Memory B cell (primary cell): ENCODE data around the gene TULP1.

Experiments used
- ATAC-seq: fragments of 150-1000 bp; cut with Tn5 transposase; 2 replicates; pipeline ENCODE4 v1.10.0; 2021; ENCODE audit warnings: low read depth, mild to moderate bottlenecking, moderate library complexity
- DNase-seq, 2 donors: peaks; one replicate each; pipeline ENCODE4 v3.0.0; 2022; ENCODE audit warnings: low spot score in 2 of 2
- H3K27ac Mint-ChIP-seq: one replicate; pipeline ENCODE4 v1.8.0; 2022; ENCODE audit warnings: mild to moderate bottlenecking, moderate library complexity, mixed read lengths
- H3K27me3 Mint-ChIP-seq: one replicate; pipeline ENCODE4 v1.8.0; 2022; ENCODE audit warnings: mixed read lengths
- H3K36me3 Mint-ChIP-seq: one replicate; pipeline ENCODE4 v1.8.0; 2022; ENCODE audit warnings: mild to moderate bottlenecking, mixed read lengths
- H3K4me1 Mint-ChIP-seq: one replicate; pipeline ENCODE4 v1.8.0; 2022; ENCODE audit warnings: mixed read lengths
- H3K4me3 Mint-ChIP-seq: one replicate; pipeline ENCODE4 v1.8.0; 2022; ENCODE audit warnings: mild to moderate bottlenecking, moderate library complexity, mixed read lengths
- H3K9me3 Mint-ChIP-seq: one replicate; pipeline ENCODE4 v1.8.0; 2022; ENCODE audit warnings: mixed read lengths

TULP1 gene

DNA sequence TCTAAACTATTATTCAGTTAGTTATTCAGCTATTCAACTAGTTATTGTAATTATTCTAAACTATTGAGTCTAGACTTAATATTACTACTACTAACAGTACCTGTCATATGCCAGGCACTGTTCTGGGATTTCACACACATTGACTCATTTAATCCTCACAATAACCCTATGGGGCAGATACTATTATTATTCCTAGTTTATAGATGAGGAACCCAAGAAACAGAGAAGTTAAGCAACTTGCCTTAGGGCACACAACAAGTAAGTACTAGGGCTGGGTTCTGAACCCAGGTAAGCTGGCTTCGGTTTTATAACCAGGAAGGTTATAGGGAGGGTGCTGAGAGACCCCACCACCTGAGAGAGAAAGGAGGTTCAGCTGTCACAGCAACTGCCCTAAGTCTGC lies 23.6 kb downstream of the TULP1 start:
- no peaks in the 10 kb centered on the region for H3K9me3 Mint-ChIP-seq
- H3K4me1 Mint-ChIP-seq: peaks cover 9% of the 10 kb centered on the region
- no peak overlapping the region for H3K4me3 Mint-ChIP-seq
- H3K27me3 Mint-ChIP-seq: peaks cover 17% of the 10 kb centered on the region
- no peaks in the 10 kb centered on the region for H3K36me3 Mint-ChIP-seq
- DNase-seq: no peak
- H3K27ac Mint-ChIP-seq: no peak overlapping the region
- no peak for ATAC-seq

DNA sequence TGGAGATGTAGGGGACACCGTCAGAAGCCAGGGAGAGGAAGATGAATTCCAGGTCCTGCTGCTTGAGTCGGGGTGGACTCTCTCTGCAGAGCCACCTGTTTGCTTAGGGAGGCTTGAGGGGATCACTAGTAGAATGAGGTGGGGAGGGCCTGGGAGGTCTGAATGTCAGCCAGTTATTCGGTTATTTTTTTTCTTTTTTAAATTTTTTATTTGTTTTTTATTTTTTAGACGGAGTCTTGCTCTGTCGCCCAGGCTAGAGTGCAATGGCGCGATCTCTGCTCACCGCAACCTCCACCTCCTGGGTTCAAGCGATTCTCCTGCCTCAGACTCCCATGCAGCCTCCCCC lies 24.2 kb downstream of the TULP1 start:
- no peak for ATAC-seq
- Mint-ChIP-seq H3K27ac (no peak overlapping the region), H3K4me3 (no peak overlapping the region)

DNA sequence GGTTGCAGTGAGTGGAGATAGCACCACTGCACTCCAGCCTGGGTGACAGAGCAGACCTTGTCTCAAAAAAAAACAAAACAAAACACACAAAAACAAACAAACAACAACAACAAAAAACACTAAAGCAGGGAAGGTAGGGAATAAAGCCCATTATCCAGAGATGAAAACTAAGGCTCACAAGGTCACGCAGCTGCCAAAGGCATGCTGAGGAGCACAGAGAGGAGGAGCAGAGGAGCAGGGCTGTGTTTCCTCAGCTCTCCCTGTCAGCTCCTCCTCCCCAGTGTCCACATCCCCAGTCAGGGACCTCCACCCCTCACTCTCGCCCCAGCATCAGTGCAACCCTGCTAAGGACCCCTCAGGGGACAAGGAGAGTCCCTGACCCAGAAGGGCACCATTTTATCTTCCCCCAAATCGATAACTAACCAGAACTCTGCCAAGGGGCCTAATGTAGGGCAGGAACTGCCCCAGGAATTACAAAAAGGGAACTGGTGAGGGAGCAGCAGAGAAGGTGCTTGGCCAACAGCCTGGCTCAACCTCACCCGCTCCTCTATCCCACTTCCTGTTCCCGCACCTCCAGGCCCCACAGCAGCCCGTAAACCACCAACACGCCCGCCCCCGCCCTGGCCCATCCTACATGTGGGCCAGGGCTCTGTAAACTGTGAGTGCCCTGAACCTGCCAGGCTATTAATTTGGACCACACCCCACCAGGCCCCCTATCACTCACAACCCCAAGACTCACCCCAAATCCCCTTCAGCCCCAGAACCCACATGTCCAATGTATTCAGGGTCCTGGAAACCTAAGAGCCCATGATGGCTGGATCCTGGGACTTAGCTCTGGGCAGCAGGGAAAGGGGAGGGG lies 24.8 kb downstream of the TULP1 start:
- H3K27ac Mint-ChIP-seq: no peak overlapping the region
- no peak for DNase-seq
- H3K36me3 Mint-ChIP-seq: no peaks in the 10 kb centered on the region
- ATAC-seq: no peak
- H3K4me3 Mint-ChIP-seq: no peak overlapping the region
- H3K27me3 Mint-ChIP-seq: peaks cover 9% of the 10 kb centered on the region
- peaks cover 8% of the 10 kb centered on the region for H3K4me1 Mint-ChIP-seq
- no peaks in the 10 kb centered on the region for H3K9me3 Mint-ChIP-seq

More for the DNA sequence above, 24.2 kb downstream of the TULP1 start:
- Mint-ChIP-seq H3K36me3 (no peaks in the 10 kb centered on the region), H3K4me1 (peaks cover 8% of the 10 kb centered on the region), H3K9me3 (no peaks in the 10 kb centered on the region), H3K27me3 (peaks cover 13% of the 10 kb centered on the region)
- no peak for DNase-seq

DNA sequence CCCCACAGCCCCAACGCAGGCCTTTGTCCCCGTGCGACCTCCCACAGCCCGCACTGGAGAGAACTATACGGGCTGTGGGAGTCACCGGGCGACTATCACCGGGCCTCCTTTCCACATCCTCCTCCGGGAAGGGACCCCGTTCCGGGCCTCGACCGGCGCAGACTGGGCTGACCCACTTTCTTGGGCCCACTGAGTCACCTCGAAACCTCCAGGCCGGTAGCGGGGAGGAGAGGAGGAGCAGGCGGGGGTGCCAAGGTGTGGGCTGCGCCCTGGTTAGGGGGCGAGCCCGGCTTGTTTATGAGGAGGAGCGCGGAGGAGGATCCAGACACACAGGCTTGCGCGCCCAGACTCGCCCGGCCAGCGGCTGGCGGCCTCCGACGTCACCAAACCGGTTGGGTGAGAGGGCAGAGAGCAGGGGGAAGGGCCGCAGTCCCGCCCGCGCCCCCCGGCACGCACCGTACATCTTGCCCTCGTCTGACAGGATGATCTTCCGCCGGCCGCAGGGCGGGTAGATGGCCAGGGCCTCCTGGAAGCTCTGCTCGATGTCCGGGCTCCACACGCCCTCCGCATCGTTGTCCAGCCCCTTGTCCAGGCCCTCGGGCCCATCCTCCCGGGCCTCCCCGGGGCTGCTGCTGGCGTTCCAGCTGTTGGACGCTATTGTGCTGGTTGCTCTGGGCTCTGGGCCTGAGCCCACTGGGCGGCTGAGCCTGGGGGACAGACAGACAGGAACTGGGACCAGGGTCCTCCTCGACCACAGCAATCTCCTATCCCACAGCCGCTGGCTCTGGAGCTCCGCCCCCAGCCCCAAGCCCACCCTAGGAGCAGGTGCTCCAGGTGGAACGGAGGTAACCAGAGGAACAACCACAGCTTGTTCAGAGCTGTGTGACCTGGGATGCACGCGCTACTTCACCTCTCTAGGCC lies 26.4 kb downstream of the TULP1 start:
- Mint-ChIP-seq H3K4me1 (peaks cover 7% of the 10 kb centered on the region), H3K4me3 (no peak overlapping the region), H3K27me3 (peaks cover 6% of the 10 kb centered on the region), H3K9me3 (no peaks in the 10 kb centered on the region), H3K36me3 (no peaks in the 10 kb centered on the region), H3K27ac (no peak overlapping the region)
- DNase-seq (no peak), ATAC-seq (no peak)

DNA sequence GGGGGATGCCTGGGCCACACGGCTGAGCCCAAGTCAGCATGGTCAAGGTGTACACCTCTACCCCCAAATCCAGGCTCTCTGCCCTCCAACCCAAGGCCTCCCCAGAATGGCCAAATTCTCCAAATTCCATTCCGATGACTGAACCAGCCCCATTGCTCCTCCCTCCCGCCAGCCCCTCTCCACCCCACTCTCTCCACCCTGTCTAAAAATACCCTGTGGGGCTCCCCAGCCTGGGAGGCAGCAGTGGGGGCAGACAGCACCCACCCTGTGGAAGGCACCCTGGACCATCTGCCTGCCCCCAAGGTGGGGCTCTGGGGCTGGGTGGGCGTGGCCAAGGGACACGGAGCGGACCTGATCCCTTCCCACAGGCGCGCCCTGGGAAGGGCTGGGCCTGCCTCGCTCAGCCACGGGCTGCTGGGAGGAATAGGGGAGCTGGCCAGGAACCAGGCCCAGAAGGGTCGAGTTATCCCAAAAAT lies 27.3 kb downstream of the TULP1 start:
- ATAC-seq (no peak), DNase-seq (no peak)
- no peaks in the 10 kb centered on the region for H3K36me3 Mint-ChIP-seq
- H3K4me1 Mint-ChIP-seq: peaks cover 3% of the 10 kb centered on the region
- H3K27me3 Mint-ChIP-seq: no peaks in the 10 kb centered on the region
- no peak overlapping the region for H3K27ac Mint-ChIP-seq
- H3K4me3 Mint-ChIP-seq: no peak overlapping the region
- H3K9me3 Mint-ChIP-seq: no peaks in the 10 kb centered on the region

DNA sequence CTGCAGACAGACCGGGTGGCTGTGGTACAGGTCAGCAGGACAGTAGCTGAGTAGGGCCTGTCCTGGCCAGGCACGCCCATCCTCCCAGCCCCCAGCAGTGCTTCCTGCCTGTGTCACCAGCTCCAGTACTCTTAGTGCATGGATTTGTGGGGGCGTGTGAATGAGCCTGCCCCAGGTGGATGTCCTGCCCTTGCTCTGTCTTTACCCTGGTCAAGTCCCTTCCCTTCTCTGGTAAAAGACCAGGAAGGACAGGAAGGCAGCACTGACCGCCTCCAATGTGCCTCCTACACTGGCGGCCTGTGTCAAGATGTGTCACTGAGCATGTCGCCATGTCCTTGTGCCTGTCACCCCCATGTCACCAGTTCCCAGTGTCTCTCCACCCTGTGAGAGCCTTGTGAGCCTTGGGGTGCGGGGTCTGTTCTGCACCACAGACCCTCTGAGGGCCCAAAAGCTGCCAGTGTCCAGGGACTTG lies 27.7 kb downstream of the TULP1 start:
- DNase-seq (no peak), ATAC-seq (no peak)
- no peak overlapping the region for H3K4me3 Mint-ChIP-seq
- peaks cover 3% of the 10 kb centered on the region for H3K4me1 Mint-ChIP-seq
- no peaks in the 10 kb centered on the region for H3K36me3 Mint-ChIP-seq
- no peaks in the 10 kb centered on the region for H3K9me3 Mint-ChIP-seq
- no peaks in the 10 kb centered on the region for H3K27me3 Mint-ChIP-seq
- no peak overlapping the region for H3K27ac Mint-ChIP-seq

DNA sequence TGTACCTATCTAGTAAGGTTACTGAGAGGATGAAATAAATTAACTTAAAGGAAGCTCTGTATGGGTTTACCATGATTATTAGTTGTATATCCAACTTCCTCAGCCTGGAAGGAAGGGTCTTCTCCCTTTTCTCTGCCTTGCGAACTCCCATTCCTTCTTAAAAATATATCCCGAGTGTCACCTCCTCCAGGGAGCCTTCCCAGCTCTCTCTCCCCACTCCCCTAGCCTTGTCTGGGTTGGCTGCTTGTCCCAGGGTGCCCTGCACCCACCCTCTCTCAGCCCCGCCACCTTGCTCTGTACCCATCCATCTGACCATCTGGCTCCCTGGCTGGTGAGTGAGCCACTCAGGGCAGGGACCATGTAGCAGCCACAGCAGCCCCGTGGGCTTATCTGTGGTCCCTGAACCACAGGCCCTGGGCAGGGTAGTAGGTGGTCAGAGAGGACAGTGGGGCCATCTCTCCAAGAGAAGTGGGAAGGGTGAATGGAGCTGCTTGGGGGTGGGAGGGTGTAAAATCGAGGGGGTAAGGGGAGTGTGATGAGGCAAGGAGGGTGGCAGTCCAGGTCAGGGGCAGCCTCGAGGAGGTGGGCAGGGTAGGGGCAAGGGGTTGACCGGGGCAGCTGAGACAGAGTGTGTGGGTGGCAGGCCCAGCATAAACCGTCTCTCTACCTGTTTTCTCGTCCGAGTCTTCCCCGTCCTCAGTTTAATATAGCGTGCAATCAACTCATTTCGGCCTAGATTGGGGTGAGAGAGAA lies 28.6 kb downstream of the TULP1 start:
- H3K27ac Mint-ChIP-seq: no peak overlapping the region
- H3K9me3 Mint-ChIP-seq: no peaks in the 10 kb centered on the region
- H3K4me1 Mint-ChIP-seq: peaks cover 3% of the 10 kb centered on the region
- no peaks in the 10 kb centered on the region for H3K36me3 Mint-ChIP-seq
- DNase-seq: no peak
- H3K27me3 Mint-ChIP-seq: no peaks in the 10 kb centered on the region
- no peak overlapping the region for H3K4me3 Mint-ChIP-seq
- ATAC-seq: no peak

DNA sequence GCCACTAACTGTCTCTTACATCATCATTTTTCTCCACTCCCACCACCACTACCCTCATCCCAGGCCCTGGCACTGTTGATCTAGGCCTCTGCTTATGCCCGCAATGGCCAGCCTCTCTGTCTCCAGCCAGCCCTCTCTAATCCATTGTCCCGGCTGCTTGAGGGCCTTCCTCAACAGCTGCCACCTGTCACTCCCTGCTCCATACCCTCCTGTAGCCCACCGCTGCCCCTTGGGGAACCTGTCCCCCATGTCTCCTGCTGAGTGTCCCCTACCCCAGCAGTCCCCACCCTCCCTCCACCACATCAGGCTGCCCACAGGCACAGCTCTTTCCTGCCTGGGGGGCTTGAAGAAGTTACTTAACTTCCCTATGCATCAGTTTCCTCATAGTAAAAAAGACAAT lies 29.2 kb downstream of the TULP1 start:
- Mint-ChIP-seq H3K36me3 (no peaks in the 10 kb centered on the region), H3K27ac (no peak overlapping the region), H3K27me3 (no peaks in the 10 kb centered on the region), H3K4me1 (peaks cover 3% of the 10 kb centered on the region), H3K9me3 (no peaks in the 10 kb centered on the region), H3K4me3 (no peak overlapping the region)
- DNase-seq (no peak), ATAC-seq (no peak)

DNA sequence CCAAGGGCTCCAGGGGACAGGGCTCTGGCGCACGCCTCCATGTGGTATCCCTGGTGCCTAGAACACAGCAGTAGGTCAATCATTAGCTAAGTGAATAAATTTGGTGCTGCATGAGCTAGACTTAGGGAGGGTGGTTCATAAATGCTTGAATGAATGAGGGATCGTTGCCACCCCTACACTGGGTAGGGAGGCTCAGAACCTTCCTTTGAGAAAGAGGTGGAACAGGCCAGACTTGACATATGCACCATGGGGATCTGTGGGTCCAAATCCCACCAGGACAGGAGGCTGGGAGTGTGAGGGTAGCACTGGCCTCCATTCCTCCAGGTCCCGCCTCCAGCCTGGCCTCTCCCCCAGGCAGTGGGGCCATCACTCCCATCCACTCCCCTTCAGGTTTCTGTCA lies 29.6 kb downstream of the TULP1 start:
- no peak overlapping the region for H3K27ac Mint-ChIP-seq
- no peak for ATAC-seq

DNA sequence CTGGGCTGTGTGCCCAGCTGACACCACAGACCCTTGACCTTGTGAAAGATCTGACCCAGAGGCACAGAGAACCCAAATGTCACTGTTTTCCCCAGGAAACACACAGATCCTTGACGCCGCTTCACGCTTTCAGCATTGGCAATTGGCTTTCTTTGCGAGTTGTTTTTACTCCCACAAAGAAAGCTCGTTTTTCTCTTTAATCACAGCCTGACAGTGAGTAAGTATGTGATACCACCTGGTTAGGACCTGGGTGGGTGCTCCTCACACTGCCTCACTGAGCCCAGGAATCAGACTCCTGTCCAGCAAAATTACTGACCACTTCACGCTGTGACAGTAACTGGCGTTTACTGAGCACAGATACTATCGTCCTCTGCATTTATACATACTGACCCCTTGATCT lies 31.5 kb downstream of the TULP1 start:
- ATAC-seq (no peak), DNase-seq (no peak)
- Mint-ChIP-seq H3K4me1 (peaks cover 3% of the 10 kb centered on the region), H3K36me3 (no peaks in the 10 kb centered on the region), H3K27ac (no peak overlapping the region), H3K27me3 (no peaks in the 10 kb centered on the region), H3K4me3 (no peak overlapping the region), H3K9me3 (no peaks in the 10 kb centered on the region)

More for the DNA sequence above, 29.6 kb downstream of the TULP1 start:
- Mint-ChIP-seq H3K4me3 (no peak overlapping the region), H3K9me3 (no peaks in the 10 kb centered on the region), H3K27me3 (no peaks in the 10 kb centered on the region), H3K4me1 (peaks cover 3% of the 10 kb centered on the region), H3K36me3 (no peaks in the 10 kb centered on the region)
- DNase-seq: no peak

DNA sequence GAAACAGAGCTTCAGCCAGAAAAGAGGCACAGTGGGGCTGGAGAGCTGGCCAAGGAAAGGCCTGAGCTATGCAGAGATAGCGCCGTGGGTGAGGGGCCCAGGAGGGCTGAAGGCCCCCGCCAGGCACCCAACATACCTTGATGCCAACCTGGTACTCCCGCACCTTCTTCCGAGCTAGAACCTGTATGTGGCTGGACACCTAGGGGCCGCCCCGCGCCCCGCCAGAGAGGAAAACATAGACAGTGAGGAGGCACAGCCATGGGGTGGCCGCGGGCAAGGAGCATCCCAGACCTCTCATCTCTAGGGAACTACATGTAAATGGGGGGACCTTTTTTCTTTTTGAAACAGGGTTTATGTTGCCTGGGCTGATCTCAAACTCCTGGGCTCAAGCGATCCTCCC lies 32.5 kb downstream of the TULP1 start:
- Mint-ChIP-seq H3K4me3 (no peak overlapping the region), H3K27me3 (no peaks in the 10 kb centered on the region), H3K27ac (no peak overlapping the region), H3K36me3 (no peaks in the 10 kb centered on the region), H3K9me3 (no peaks in the 10 kb centered on the region), H3K4me1 (peaks cover 3% of the 10 kb centered on the region)
- no peak for ATAC-seq
- DNase-seq: no peak

DNA sequence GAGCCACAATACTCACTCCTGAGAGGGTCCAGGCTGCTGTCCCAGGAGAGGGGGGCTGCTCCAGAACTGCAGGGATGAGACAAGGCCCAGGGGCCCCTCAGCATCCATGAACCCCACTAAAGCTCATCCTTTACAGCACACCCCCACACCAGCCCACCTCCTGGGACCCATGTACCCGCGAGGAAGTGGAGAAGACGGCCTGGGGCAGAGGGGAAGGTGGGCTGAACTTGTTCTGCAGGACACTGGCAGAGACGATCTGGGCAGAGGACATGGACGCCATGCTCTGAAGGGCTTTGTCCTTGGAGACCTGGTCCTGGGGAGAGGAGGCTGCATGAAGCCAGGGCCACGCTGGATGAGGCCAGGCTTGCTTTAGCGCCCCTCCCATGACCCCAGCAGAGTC lies 34.4 kb downstream of the TULP1 start:
- ATAC-seq (no peak), DNase-seq (no peak)
- Mint-ChIP-seq H3K4me1 (no peaks in the 10 kb centered on the region), H3K27me3 (no peaks in the 10 kb centered on the region), H3K4me3 (no peak overlapping the region), H3K27ac (no peak overlapping the region), H3K36me3 (peaks cover under 1% of the 10 kb centered on the region), H3K9me3 (no peaks in the 10 kb centered on the region)

DNA sequence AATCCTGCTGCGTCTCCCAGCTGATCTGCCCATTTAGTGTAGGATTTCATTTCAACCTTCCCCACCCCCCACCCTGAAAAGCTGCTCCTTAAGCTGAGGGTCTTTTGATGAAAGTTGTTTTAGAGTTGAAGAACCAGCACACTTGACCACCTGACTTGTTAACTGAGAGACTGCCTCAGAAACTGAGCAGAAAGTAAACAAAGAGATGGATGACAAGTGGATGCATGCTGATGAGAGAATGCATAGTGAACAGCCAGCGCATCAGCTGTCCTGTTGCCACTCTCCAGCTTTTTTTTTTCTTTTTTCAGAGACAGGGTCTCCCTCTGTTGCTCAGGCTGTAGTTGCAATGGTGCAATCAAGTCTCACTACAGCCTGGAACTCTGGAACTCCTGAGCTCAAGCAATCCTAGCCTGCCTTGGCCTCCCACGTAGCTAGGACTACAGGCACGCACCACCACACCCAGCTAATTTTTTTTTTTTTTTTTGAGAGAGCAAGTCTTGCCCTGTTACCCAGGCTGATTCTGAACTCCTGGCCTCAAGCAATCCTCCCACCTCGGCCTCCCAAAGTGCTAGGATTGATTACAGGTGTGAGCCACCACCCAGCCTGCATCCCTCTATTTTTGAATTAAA lies 35.0 kb downstream of the TULP1 start:
- H3K36me3 Mint-ChIP-seq: peaks cover 2% of the 10 kb centered on the region
- no peaks in the 10 kb centered on the region for H3K9me3 Mint-ChIP-seq
- DNase-seq (no peak), ATAC-seq (no peak)
- no peak overlapping the region for H3K27ac Mint-ChIP-seq
- H3K4me3 Mint-ChIP-seq: no peak overlapping the region
- H3K4me1 Mint-ChIP-seq: no peaks in the 10 kb centered on the region
- H3K27me3 Mint-ChIP-seq: no peaks in the 10 kb centered on the region
